22Rv1 (cell line): ENCODE data around the gene PALD1.

Experiments
- ZFX ChIP-seq: fragments of 450-650 bp; IDR thresholded peaks from 2 replicates; pipeline ENCODE4 v1.6.1; 2017; ENCODE audit warnings: antibody characterized with exemption, borderline replicate concordance
- TF ChIP-seq, protein P1 (sequence below): fragments of 450-650 bp; IDR thresholded peaks from 2 replicates; pipeline ENCODE4 v1.5.1; 2017; ENCODE audit warnings: mild to moderate bottlenecking

DNA sequence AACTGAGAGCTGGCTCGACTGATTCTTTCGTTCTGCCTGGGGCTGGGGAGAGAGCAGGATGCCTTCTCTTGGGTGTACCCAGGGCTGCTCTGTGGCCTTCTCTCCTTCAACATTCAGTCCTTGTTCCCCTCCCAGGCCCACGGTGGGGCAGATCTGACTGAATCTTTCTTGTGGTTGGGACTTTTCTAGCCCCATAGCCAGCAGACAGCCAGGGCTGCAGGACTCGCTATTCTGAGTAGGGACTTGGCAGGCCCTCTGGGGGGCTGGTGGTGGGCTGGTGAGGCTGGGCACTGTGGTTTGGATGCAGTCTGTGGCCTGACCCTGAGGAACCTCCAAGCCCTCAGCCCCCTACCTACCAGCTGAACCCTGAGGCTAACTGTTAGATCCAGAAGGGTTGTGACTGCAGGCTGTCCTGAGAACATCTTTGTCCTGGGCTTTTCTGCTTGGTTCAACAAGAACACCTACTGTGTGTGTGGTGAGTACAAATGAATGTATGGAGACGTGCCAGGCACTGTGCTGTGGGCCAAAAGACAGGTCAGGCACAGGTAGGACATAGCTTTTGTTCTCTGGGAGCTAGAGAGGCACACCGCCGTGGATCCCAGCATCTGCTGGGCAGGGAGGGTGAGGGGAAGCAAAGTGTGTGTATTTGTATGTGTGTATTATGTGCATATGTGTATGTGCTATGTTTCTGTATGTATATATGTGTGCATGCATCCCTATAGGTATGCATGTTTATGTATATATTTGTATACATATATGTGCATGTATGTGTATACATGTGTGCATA lies 2.1 kb upstream of the PALD1 start:
- TF ChIP-seq, protein P1, sequence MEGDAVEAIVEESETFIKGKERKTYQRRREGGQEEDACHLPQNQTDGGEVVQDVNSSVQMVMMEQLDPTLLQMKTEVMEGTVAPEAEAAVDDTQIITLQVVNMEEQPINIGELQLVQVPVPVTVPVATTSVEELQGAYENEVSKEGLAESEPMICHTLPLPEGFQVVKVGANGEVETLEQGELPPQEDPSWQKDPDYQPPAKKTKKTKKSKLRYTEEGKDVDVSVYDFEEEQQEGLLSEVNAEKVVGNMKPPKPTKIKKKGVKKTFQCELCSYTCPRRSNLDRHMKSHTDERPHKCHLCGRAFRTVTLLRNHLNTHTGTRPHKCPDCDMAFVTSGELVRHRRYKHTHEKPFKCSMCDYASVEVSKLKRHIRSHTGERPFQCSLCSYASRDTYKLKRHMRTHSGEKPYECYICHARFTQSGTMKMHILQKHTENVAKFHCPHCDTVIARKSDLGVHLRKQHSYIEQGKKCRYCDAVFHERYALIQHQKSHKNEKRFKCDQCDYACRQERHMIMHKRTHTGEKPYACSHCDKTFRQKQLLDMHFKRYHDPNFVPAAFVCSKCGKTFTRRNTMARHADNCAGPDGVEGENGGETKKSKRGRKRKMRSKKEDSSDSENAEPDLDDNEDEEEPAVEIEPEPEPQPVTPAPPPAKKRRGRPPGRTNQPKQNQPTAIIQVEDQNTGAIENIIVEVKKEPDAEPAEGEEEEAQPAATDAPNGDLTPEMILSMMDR = no peak
- no peak for TF ChIP-seq ZFX
